GM06990 (cell line): Measurements from ENCODE around the gene SOX15.

Source experiments
- DNase-seq: peaks from one replicate; pipeline ENCODE4 v3.0.0-alpha.2; 2011; ENCODE audit not compliant: insufficient read length; ENCODE audit errors: extremely low read depth
- H3K27me3 ChIP-seq: replicated peaks from 2 replicates; pipeline ENCODE4 v1.6.0; 2011; ENCODE audit warnings: low read length; ENCODE audit not compliant: control insufficient read depth, insufficient read depth
- H3K36me3 ChIP-seq: 2 replicates; pipeline ENCODE4 v1.5.1; 2011; ENCODE audit warnings: low read length; ENCODE audit not compliant: control insufficient read depth, insufficient read depth
- H3K4me3 ChIP-seq: replicated peaks from 2 replicates; pipeline ENCODE4 v1.5.1; 2011; ENCODE audit warnings: low read depth, mild to moderate bottlenecking, control low read depth, low read length
- TF ChIP-seq, protein P1 (sequence below): IDR thresholded peaks from 2 replicates; pipeline ENCODE4 v1.5.1; 2011; ENCODE audit warnings: low read length, control low read depth, mild to moderate bottlenecking, inconsistent platforms; ENCODE audit not compliant: insufficient read depth, poor library complexity, severe bottlenecking

SOX15 gene

GRCh38 chr17:7555320-7555948 lies 34.5 kb downstream of the SOX15 start:
- Histone ChIP-seq H3K36me3 (no peaks in the 10 kb centered on the region), H3K27me3 (no peaks in the 10 kb centered on the region), H3K4me3 (no peak overlapping the region)
- TF ChIP-seq, protein P1, sequence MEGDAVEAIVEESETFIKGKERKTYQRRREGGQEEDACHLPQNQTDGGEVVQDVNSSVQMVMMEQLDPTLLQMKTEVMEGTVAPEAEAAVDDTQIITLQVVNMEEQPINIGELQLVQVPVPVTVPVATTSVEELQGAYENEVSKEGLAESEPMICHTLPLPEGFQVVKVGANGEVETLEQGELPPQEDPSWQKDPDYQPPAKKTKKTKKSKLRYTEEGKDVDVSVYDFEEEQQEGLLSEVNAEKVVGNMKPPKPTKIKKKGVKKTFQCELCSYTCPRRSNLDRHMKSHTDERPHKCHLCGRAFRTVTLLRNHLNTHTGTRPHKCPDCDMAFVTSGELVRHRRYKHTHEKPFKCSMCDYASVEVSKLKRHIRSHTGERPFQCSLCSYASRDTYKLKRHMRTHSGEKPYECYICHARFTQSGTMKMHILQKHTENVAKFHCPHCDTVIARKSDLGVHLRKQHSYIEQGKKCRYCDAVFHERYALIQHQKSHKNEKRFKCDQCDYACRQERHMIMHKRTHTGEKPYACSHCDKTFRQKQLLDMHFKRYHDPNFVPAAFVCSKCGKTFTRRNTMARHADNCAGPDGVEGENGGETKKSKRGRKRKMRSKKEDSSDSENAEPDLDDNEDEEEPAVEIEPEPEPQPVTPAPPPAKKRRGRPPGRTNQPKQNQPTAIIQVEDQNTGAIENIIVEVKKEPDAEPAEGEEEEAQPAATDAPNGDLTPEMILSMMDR: peak; percentile 6
- no peak for DNase-seq

DNA sequence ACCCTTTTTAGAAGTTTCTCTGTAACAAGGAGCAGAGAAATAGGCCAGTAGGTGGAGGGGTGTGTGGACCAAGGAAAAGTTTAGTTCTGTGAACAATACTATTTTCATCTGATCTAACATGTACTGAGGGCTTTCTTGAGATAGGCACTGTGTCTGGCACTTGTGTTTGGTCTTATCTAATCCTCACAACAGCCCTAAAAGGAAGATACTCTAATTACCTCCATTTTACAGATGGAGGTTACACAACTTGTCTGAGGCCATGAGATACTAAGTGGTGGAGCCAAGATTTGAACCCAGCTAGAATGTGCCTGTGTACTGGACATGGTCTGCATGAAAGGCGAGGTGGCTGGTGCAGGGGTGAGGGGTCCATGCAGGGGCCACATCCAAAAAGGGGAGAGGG lies 36.5 kb downstream of the SOX15 start:
- TF ChIP-seq, protein P1: no peak
- H3K4me3 ChIP-seq: no peak overlapping the region
- H3K27me3 ChIP-seq: no peaks in the 10 kb centered on the region

GRCh38 chr17:7552621-7553051 lies 37.3 kb downstream of the SOX15 start:
- TF ChIP-seq, protein P1: no peak
- Histone ChIP-seq H3K4me3 (no peak overlapping the region), H3K27me3 (no peaks in the 10 kb centered on the region), H3K36me3 (no peaks in the 10 kb centered on the region)
- no peak for DNase-seq

More for the DNA sequence above, 36.5 kb downstream of the SOX15 start:
- no peak for DNase-seq
- no peaks in the 10 kb centered on the region for H3K36me3 ChIP-seq

DNA sequence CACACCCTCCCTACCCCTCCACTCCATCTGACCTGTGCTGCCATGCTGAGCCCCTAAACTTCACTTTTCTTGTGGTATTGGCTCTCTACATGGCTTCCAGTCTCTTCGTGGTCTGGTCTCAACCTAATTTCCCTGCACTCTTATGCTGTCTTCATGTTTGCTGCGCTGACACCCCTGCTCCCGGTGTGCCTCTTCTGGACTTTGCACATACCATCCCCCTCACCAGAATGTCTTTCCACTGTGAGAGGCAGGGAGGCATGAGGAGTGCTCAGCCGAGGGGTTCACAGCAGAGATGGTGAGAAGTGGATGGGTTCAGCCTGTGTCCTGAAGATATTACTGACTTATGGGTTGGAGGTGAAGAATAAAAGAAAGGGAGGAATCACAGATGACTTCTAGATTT lies 38.5 kb downstream of the SOX15 start:
- no peaks in the 10 kb centered on the region for H3K36me3 ChIP-seq
- H3K4me3 ChIP-seq: no peak overlapping the region
- DNase-seq: no peak
- H3K27me3 ChIP-seq: no peaks in the 10 kb centered on the region
- TF ChIP-seq, protein P1: no peak

GRCh38 chr17:7550344-7550743 lies 39.5 kb downstream of the SOX15 start:
- TF ChIP-seq, protein P1: no peak
- Histone ChIP-seq H3K36me3 (no peaks in the 10 kb centered on the region), H3K27me3 (no peaks in the 10 kb centered on the region), H3K4me3 (no peak overlapping the region)
- no peak for DNase-seq
